ENCODE data around the gene NUP93.

- TF ChIP-seq POLR2AphosphoS5 (IDR thresholded peaks at IDR 0.05; ENCODE audit: low read depth): no peak
- TF ChIP-seq CTCF (conservative IDR thresholded peaks at IDR 0.05; ENCODE audit: low read depth in 2 of 2): no peak
- TF ChIP-seq, protein P1, sequence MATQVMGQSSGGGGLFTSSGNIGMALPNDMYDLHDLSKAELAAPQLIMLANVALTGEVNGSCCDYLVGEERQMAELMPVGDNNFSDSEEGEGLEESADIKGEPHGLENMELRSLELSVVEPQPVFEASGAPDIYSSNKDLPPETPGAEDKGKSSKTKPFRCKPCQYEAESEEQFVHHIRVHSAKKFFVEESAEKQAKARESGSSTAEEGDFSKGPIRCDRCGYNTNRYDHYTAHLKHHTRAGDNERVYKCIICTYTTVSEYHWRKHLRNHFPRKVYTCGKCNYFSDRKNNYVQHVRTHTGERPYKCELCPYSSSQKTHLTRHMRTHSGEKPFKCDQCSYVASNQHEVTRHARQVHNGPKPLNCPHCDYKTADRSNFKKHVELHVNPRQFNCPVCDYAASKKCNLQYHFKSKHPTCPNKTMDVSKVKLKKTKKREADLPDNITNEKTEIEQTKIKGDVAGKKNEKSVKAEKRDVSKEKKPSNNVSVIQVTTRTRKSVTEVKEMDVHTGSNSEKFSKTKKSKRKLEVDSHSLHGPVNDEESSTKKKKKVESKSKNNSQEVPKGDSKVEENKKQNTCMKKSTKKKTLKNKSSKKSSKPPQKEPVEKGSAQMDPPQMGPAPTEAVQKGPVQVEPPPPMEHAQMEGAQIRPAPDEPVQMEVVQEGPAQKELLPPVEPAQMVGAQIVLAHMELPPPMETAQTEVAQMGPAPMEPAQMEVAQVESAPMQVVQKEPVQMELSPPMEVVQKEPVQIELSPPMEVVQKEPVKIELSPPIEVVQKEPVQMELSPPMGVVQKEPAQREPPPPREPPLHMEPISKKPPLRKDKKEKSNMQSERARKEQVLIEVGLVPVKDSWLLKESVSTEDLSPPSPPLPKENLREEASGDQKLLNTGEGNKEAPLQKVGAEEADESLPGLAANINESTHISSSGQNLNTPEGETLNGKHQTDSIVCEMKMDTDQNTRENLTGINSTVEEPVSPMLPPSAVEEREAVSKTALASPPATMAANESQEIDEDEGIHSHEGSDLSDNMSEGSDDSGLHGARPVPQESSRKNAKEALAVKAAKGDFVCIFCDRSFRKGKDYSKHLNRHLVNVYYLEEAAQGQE (IDR thresholded peaks at IDR 0.05; ENCODE audit: unreplicated experiment): no peak
- no peak for TF ChIP-seq NANOG (IDR thresholded peaks at IDR 0.05; ENCODE audit: borderline replicate concordance)
- no peak for TF ChIP-seq ZNF331 (CRISPR knock-in tag; IDR thresholded peaks at IDR 0.05; ENCODE audit: low read depth)
Observed at GRCh38 chr16:56861756-56862155, 131.8 kb downstream of the NUP93 start.

Data from GM23338 (cell line).